Activated naive CD8-positive, alpha-beta T cell treated with anti-CD3 and anti-CD28 coated beads, Interleukin-2, amount 10 ng/mL, durations not matched to agents 7 days and 5 days (primary cell): ENCODE data around the gene EFHD1. TPM values are rescaled to one million over a fixed set of nuclear protein-coding genes. Genes with fewer than 3 reads are reported as not detected.

ENCODE experiments used
- ATAC-seq: fragments of 150-1000 bp; cut with Tn5 transposase; one replicate; pipeline ENCODE4 v1.10.0; 2021; ENCODE audit warnings: low read depth, moderate library complexity
- POLR2A ChIA-PET: fragments of 350-600 bp; sonication (Branson Sonifier 250); formaldehyde crosslinking; loops from one replicate; lab custom pipeline; 2021; ENCODE audit warnings: antibody characterized with exemption; lab: Charles Lee
- DNase-seq: peaks from one replicate; pipeline ENCODE4 v3.0.0; 2021
- H3K27ac Mint-ChIP-seq: one replicate; pipeline ENCODE4 v1.8.0; 2022; ENCODE audit warnings: mild to moderate bottlenecking, mixed read lengths
- H3K27me3 Mint-ChIP-seq: one replicate; pipeline ENCODE4 v1.8.0; 2022; ENCODE audit warnings: mild to moderate bottlenecking, moderate library complexity, mixed read lengths
- H3K36me3 Mint-ChIP-seq: one replicate; pipeline ENCODE4 v1.8.0; 2021; ENCODE audit warnings: mild to moderate bottlenecking, mixed read lengths
- H3K4me1 Mint-ChIP-seq: one replicate; pipeline ENCODE4 v1.8.0; 2021; ENCODE audit warnings: mixed read lengths
- H3K4me3 Mint-ChIP-seq: one replicate; pipeline ENCODE4 v1.8.0; 2022; ENCODE audit warnings: mild to moderate bottlenecking, moderate library complexity, mixed read lengths
- H3K9me3 Mint-ChIP-seq: one replicate; pipeline ENCODE4 v1.8.0; 2021; ENCODE audit warnings: mixed read lengths
- total RNA-seq, 2 experiments: library from RNA; stranded (reverse); gene quantifications; one replicate each; pipeline ENCODE4 v1.2.3, GENCODE V29; 2021

Gene EFHD1
- total RNA-seq, 2 experiments from 2014 or later: 7.6 to 8.8 TPM

- DNase-seq (no peak), ATAC-seq (no peak)
- POLR2A ChIA-PET: no interaction called here
- H3K4me3 Mint-ChIP-seq: no peak overlapping the region
- H3K9me3 Mint-ChIP-seq: no peaks in the 10 kb centered on the region
- peaks cover 4% of the 10 kb centered on the region for H3K27me3 Mint-ChIP-seq
- H3K4me1 Mint-ChIP-seq: no peaks in the 10 kb centered on the region
- H3K36me3 Mint-ChIP-seq: no peaks in the 10 kb centered on the region
- no peak overlapping the region for H3K27ac Mint-ChIP-seq
These were observed 13.3 kb downstream of the EFHD1 start for GRCh38 chr2:232646726-232647125.

GRCh38 chr2:232647261-232647660 is 13.9 kb downstream of the EFHD1 start:
- POLR2A ChIA-PET: no interaction called here

GRCh38 chr2:232649033-232649432 is 15.6 kb downstream of the EFHD1 start:
- Mint-ChIP-seq H3K27me3 (no peaks in the 10 kb centered on the region), H3K4me1 (no peaks in the 10 kb centered on the region), H3K4me3 (no peak overlapping the region), H3K36me3 (no peaks in the 10 kb centered on the region), H3K27ac (no peak overlapping the region), H3K9me3 (no peaks in the 10 kb centered on the region)
- POLR2A ChIA-PET: no interaction called here
- no peak for DNase-seq
- ATAC-seq: no peak

More at GRCh38 chr2:232647261-232647660, 13.9 kb downstream of the EFHD1 start:
- ATAC-seq: no peak
- H3K4me3 Mint-ChIP-seq: no peak overlapping the region
- no peak overlapping the region for H3K27ac Mint-ChIP-seq
- peaks cover 4% of the 10 kb centered on the region for H3K27me3 Mint-ChIP-seq
- DNase-seq: no peak
- H3K36me3 Mint-ChIP-seq: no peaks in the 10 kb centered on the region
- no peaks in the 10 kb centered on the region for H3K9me3 Mint-ChIP-seq
- no peaks in the 10 kb centered on the region for H3K4me1 Mint-ChIP-seq

- Mint-ChIP-seq H3K27me3 (no peaks in the 10 kb centered on the region), H3K36me3 (no peaks in the 10 kb centered on the region), H3K4me3 (no peak overlapping the region), H3K9me3 (no peaks in the 10 kb centered on the region), H3K27ac (no peak overlapping the region), H3K4me1 (no peaks in the 10 kb centered on the region)
- POLR2A ChIA-PET: no interaction called here
- ATAC-seq: no peak
- DNase-seq: no peak
These were observed 19.1 kb downstream of the EFHD1 start for GRCh38 chr2:232652505-232652851.

DNA sequence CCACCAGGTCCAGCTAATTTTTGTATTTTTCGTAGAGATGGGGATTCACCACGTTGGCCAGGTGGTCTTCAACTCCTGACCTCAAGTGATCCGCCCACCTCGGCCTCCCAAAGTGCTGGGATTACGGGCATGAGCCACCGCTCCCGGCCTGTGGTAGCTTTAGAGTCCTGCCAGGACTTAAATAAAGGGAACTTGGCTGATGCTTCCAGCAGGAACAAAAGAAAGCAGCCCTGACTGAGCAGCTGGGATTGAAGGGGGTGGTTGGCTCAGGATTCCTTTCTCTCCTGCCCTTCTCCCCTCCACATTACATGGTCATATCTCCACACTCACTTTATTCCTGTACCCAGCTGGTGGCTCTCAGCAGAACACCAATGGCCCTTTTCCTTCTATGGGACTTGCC is 20.0 kb downstream of the EFHD1 start:
- DNase-seq (no peak), ATAC-seq (no peak)
- no peaks in the 10 kb centered on the region for H3K4me1 Mint-ChIP-seq
- no peaks in the 10 kb centered on the region for H3K9me3 Mint-ChIP-seq
- H3K4me3 Mint-ChIP-seq: no peak overlapping the region
- POLR2A ChIA-PET: no interaction called here
- no peaks in the 10 kb centered on the region for H3K36me3 Mint-ChIP-seq
- no peaks in the 10 kb centered on the region for H3K27me3 Mint-ChIP-seq
- H3K27ac Mint-ChIP-seq: no peak overlapping the region

GRCh38 chr2:232655392-232655791 is 22.0 kb downstream of the EFHD1 start:
- no peak overlapping the region for H3K27ac Mint-ChIP-seq
- no peaks in the 10 kb centered on the region for H3K4me1 Mint-ChIP-seq
- no peak for DNase-seq
- H3K9me3 Mint-ChIP-seq: no peaks in the 10 kb centered on the region
- no peak for ATAC-seq
- POLR2A ChIA-PET: no interaction called here
- no peaks in the 10 kb centered on the region for H3K36me3 Mint-ChIP-seq
- peaks cover 3% of the 10 kb centered on the region for H3K27me3 Mint-ChIP-seq
- H3K4me3 Mint-ChIP-seq: no peak overlapping the region

DNA sequence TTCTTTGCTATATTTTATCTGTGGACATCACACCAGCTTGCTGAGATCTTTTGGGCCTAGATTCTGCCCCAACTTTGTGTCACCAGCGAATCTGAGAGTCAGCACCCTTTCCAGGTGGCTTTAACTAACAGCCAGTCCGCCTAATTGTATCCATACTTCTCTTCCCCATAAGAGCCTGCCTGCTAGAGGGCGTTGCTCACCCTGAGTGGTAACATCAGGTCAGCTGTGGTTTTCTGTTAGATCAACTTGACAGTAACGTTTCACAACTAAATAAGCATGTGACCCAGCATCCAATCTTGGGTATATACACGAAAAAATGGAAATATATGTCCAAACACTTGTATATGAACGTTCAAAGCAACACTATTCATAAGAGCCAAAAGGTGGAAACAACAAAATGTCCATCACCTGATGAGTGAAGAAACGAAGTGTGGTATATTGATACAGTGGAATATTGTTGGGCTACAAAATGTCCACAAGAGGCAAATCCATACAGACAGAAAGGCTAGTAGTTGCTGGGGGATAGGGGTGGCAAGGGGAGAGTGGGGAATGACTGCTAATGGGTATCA is 24.9 kb downstream of the EFHD1 start:
- Mint-ChIP-seq H3K4me1 (no peaks in the 10 kb centered on the region), H3K27ac (no peak overlapping the region), H3K9me3 (no peaks in the 10 kb centered on the region), H3K4me3 (no peak overlapping the region), H3K27me3 (peaks cover 3% of the 10 kb centered on the region), H3K36me3 (no peaks in the 10 kb centered on the region)
- DNase-seq (no peak), ATAC-seq (no peak)
- POLR2A ChIA-PET: no interaction called here

- Mint-ChIP-seq H3K4me1 (no peaks in the 10 kb centered on the region), H3K9me3 (no peaks in the 10 kb centered on the region), H3K4me3 (no peak overlapping the region), H3K36me3 (no peaks in the 10 kb centered on the region), H3K27ac (no peak overlapping the region), H3K27me3 (peaks cover 3% of the 10 kb centered on the region)
- DNase-seq (no peak), ATAC-seq (no peak)
- POLR2A ChIA-PET: no interaction called here
These were observed 26.0 kb downstream of the EFHD1 start for GRCh38 chr2:232659359-232659758.

- peaks cover 3% of the 10 kb centered on the region for H3K27me3 Mint-ChIP-seq
- no peak overlapping the region for H3K27ac Mint-ChIP-seq
- ATAC-seq (no peak), DNase-seq (no peak)
- H3K4me3 Mint-ChIP-seq: no peak overlapping the region
- no peaks in the 10 kb centered on the region for H3K36me3 Mint-ChIP-seq
- H3K9me3 Mint-ChIP-seq: no peaks in the 10 kb centered on the region
- no peaks in the 10 kb centered on the region for H3K4me1 Mint-ChIP-seq
- POLR2A ChIA-PET: no interaction called here
These were observed 29.3 kb downstream of the EFHD1 start for GRCh38 chr2:232662486-232663260.

DNA sequence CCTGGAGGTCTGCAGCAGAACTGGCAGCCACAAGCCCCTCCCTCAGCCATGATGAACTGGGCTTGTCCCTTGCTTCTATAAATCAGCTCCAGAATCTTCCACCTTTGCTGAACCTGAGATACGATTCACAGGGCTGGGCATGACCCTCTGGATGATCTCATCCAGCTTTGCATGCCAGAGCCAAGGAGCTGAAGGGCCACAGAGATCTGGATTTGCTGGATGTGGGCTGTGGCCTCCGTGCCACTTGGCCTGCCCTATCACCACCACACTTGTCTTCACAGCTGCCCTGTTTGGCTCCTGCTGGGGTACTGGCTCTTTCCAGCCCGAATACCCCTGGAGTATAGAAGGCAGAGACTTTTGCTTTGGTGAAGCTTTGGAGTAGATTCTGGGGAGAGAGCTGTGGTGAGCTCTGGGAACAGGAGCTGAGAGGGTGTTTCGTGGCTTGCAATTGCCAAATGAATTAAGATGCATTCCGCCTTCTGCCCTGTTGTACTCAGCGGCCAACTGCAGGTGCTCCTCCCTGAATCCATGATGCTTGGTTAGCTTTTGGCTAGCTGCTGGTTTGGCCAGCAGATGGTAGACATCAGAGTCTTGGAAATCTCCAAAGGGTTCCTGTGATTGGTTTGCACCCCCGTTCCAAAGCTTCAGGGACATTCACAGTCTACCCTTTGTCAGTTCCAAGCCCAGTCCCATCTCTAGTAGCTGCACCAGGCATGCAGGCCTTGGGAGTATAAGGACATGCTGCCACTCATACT is 32.8 kb downstream of the EFHD1 start:
- no peaks in the 10 kb centered on the region for H3K36me3 Mint-ChIP-seq
- POLR2A ChIA-PET: no interaction called here
- H3K27me3 Mint-ChIP-seq: peaks cover 7% of the 10 kb centered on the region
- H3K27ac Mint-ChIP-seq: no peak overlapping the region
- no peak for ATAC-seq
- no peak overlapping the region for H3K4me3 Mint-ChIP-seq
- H3K4me1 Mint-ChIP-seq: peaks cover 2% of the 10 kb centered on the region
- no peaks in the 10 kb centered on the region for H3K9me3 Mint-ChIP-seq
- no peak for DNase-seq

GRCh38 chr2:232667989-232668583 is 34.7 kb downstream of the EFHD1 start:
- no peak for DNase-seq
- POLR2A ChIA-PET: no interaction called here
- no peaks in the 10 kb centered on the region for H3K9me3 Mint-ChIP-seq

GRCh38 chr2:232668805-232669444 is 35.5 kb downstream of the EFHD1 start:
- Mint-ChIP-seq H3K4me1 (peaks cover 3% of the 10 kb centered on the region), H3K27ac (no peak overlapping the region), H3K9me3 (no peaks in the 10 kb centered on the region), H3K4me3 (no peak overlapping the region), H3K27me3 (peaks cover 12% of the 10 kb centered on the region), H3K36me3 (no peaks in the 10 kb centered on the region)
- DNase-seq: no peak
- POLR2A ChIA-PET: interaction anchor here (0.8 kb wide), 1 partner anchor 65 kb away, joined by 3 read pairs; no protein-coding TSS in a partner anchor
- no peak for ATAC-seq

More at GRCh38 chr2:232667989-232668583, 34.7 kb downstream of the EFHD1 start:
- no peak overlapping the region for H3K4me3 Mint-ChIP-seq
- peaks cover 7% of the 10 kb centered on the region for H3K27me3 Mint-ChIP-seq
- H3K4me1 Mint-ChIP-seq: peaks cover 2% of the 10 kb centered on the region
- ATAC-seq: no peak
- no peak overlapping the region for H3K27ac Mint-ChIP-seq
- no peaks in the 10 kb centered on the region for H3K36me3 Mint-ChIP-seq

- no peak for ATAC-seq
- Mint-ChIP-seq H3K36me3 (no peaks in the 10 kb centered on the region), H3K9me3 (no peaks in the 10 kb centered on the region), H3K4me3 (no peak overlapping the region), H3K27ac (no peak overlapping the region), H3K4me1 (peaks cover 13% of the 10 kb centered on the region), H3K27me3 (peaks cover 15% of the 10 kb centered on the region)
- POLR2A ChIA-PET: no interaction called here
- no peak for DNase-seq
These were observed 39.2 kb downstream of the EFHD1 start for GRCh38 chr2:232672588-232672987.
